Memory B cell (primary cell): ENCODE results near the gene C3.

Experiments
- ATAC-seq: fragments of 150-1000 bp; cut with Tn5 transposase; 2 replicates; pipeline ENCODE4 v1.10.0; 2021; ENCODE audit warnings: low read depth, mild to moderate bottlenecking, moderate library complexity
- DNase-seq, 2 donors: peaks; one replicate each; pipeline ENCODE4 v3.0.0; 2022; ENCODE audit warnings: low spot score in 2 of 2
- H3K27ac Mint-ChIP-seq: one replicate; pipeline ENCODE4 v1.8.0; 2022; ENCODE audit warnings: mild to moderate bottlenecking, moderate library complexity, mixed read lengths
- H3K27me3 Mint-ChIP-seq: one replicate; pipeline ENCODE4 v1.8.0; 2022; ENCODE audit warnings: mixed read lengths
- H3K36me3 Mint-ChIP-seq: one replicate; pipeline ENCODE4 v1.8.0; 2022; ENCODE audit warnings: mild to moderate bottlenecking, mixed read lengths
- H3K4me1 Mint-ChIP-seq: one replicate; pipeline ENCODE4 v1.8.0; 2022; ENCODE audit warnings: mixed read lengths
- H3K4me3 Mint-ChIP-seq: one replicate; pipeline ENCODE4 v1.8.0; 2022; ENCODE audit warnings: mild to moderate bottlenecking, moderate library complexity, mixed read lengths
- H3K9me3 Mint-ChIP-seq: one replicate; pipeline ENCODE4 v1.8.0; 2022; ENCODE audit warnings: mixed read lengths

C3 gene

GRCh38 chr19:6690160-6690885 lies 30.1 kb downstream of the C3 start:
- no peak overlapping the region for H3K27ac Mint-ChIP-seq

GRCh38 chr19:6687114-6687513 lies 33.3 kb downstream of the C3 start:
- Mint-ChIP-seq H3K9me3 (peaks cover 3% of the 10 kb centered on the region), H3K36me3 (peaks cover 4% of the 10 kb centered on the region), H3K27ac (no peak overlapping the region), H3K4me3 (no peak overlapping the region), H3K4me1 (peaks cover 5% of the 10 kb centered on the region), H3K27me3 (peaks cover 6% of the 10 kb centered on the region)
- DNase-seq = no peak
- ATAC-seq = no peak

More at GRCh38 chr19:6690160-6690885, 30.1 kb downstream of the C3 start:
- H3K9me3 Mint-ChIP-seq = peaks cover 3% of the 10 kb centered on the region
- H3K36me3 Mint-ChIP-seq = peaks cover 4% of the 10 kb centered on the region
- no peak overlapping the region for H3K4me3 Mint-ChIP-seq
- ATAC-seq = no peak
- peaks cover 14% of the 10 kb centered on the region for H3K27me3 Mint-ChIP-seq
- DNase-seq = no peak
- peaks cover 11% of the 10 kb centered on the region for H3K4me1 Mint-ChIP-seq

- no peak overlapping the region for H3K4me3 Mint-ChIP-seq
- peaks cover 4% of the 10 kb centered on the region for H3K36me3 Mint-ChIP-seq
- H3K27ac Mint-ChIP-seq = no peak overlapping the region
- ATAC-seq (no peak), DNase-seq (no peak)
- H3K9me3 Mint-ChIP-seq = peaks cover 3% of the 10 kb centered on the region
- peaks cover 6% of the 10 kb centered on the region for H3K27me3 Mint-ChIP-seq
- peaks cover 5% of the 10 kb centered on the region for H3K4me1 Mint-ChIP-seq
These were observed 33.8 kb downstream of the C3 start for GRCh38 chr19:6686628-6686975.

- Mint-ChIP-seq H3K27ac (no peak overlapping the region), H3K27me3 (peaks cover 3% of the 10 kb centered on the region), H3K36me3 (peaks cover 4% of the 10 kb centered on the region), H3K9me3 (peaks cover 3% of the 10 kb centered on the region), H3K4me1 (peaks cover 5% of the 10 kb centered on the region), H3K4me3 (no peak overlapping the region)
- ATAC-seq (no peak), DNase-seq (no peak)
These were observed 34.4 kb downstream of the C3 start for GRCh38 chr19:6685962-6686627.

GRCh38 chr19:6685482-6685881 lies 35.0 kb downstream of the C3 start:
- Mint-ChIP-seq H3K27me3 (peaks cover 3% of the 10 kb centered on the region), H3K4me3 (no peak overlapping the region), H3K9me3 (peaks cover 3% of the 10 kb centered on the region), H3K36me3 (peaks cover 4% of the 10 kb centered on the region), H3K27ac (no peak overlapping the region), H3K4me1 (peaks cover 5% of the 10 kb centered on the region)
- DNase-seq = no peak
- ATAC-seq = no peak

- Mint-ChIP-seq H3K4me1 (peaks cover 5% of the 10 kb centered on the region), H3K27me3 (peaks cover 4% of the 10 kb centered on the region), H3K9me3 (peaks cover 2% of the 10 kb centered on the region), H3K27ac (no peak overlapping the region), H3K4me3 (no peak overlapping the region), H3K36me3 (peaks cover 2% of the 10 kb centered on the region)
- ATAC-seq (no peak), DNase-seq (no peak)
These were observed 36.5 kb downstream of the C3 start for GRCh38 chr19:6683971-6684370.

- H3K4me3 Mint-ChIP-seq = no peak overlapping the region
- no peaks in the 10 kb centered on the region for H3K9me3 Mint-ChIP-seq
- peaks cover 9% of the 10 kb centered on the region for H3K4me1 Mint-ChIP-seq
- ATAC-seq (no peak), DNase-seq (no peak)
- peaks cover 8% of the 10 kb centered on the region for H3K27me3 Mint-ChIP-seq
- H3K27ac Mint-ChIP-seq = no peak overlapping the region
- no peaks in the 10 kb centered on the region for H3K36me3 Mint-ChIP-seq
These were observed 37.8 kb downstream of the C3 start for GRCh38 chr19:6682607-6683128.

GRCh38 chr19:6680141-6680540 lies 40.3 kb downstream of the C3 start:
- Mint-ChIP-seq H3K4me3 (no peak overlapping the region), H3K27me3 (peaks cover 15% of the 10 kb centered on the region), H3K27ac (no peak overlapping the region), H3K36me3 (no peaks in the 10 kb centered on the region), H3K9me3 (no peaks in the 10 kb centered on the region), H3K4me1 (peaks cover 12% of the 10 kb centered on the region)
- ATAC-seq (no peak), DNase-seq (no peak)

GRCh38 chr19:6679139-6679538 lies 41.3 kb downstream of the C3 start:
- no peaks in the 10 kb centered on the region for H3K36me3 Mint-ChIP-seq
- H3K9me3 Mint-ChIP-seq = no peaks in the 10 kb centered on the region
- H3K4me1 Mint-ChIP-seq = peaks cover 19% of the 10 kb centered on the region
- ATAC-seq (no peak), DNase-seq (no peak)
- no peak overlapping the region for H3K4me3 Mint-ChIP-seq
- H3K27ac Mint-ChIP-seq = no peak overlapping the region
- H3K27me3 Mint-ChIP-seq = peaks cover 20% of the 10 kb centered on the region

DNA sequence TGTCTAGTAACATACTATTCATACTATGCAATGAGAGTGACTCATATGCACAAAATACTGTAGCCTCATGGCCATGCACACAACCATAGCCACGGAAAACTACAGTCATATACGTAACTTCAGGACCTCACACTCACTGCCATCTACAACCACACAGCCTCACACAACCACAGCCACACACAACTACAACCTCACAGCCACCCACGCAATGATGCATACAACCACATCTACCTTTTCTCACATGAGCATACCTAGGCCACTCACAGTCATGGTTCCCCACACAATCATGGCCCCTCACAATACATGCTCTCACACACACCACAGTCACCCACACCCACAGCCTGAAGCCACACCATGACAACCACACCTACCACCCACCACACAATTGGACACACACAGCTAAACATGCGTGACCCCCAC lies 41.8 kb downstream of the C3 start:
- no peak overlapping the region for H3K27ac Mint-ChIP-seq
- peaks cover 19% of the 10 kb centered on the region for H3K4me1 Mint-ChIP-seq
- no peak overlapping the region for H3K4me3 Mint-ChIP-seq
- peaks cover 20% of the 10 kb centered on the region for H3K27me3 Mint-ChIP-seq
- H3K36me3 Mint-ChIP-seq = no peaks in the 10 kb centered on the region
- H3K9me3 Mint-ChIP-seq = no peaks in the 10 kb centered on the region
- no peak for ATAC-seq
- no peak for DNase-seq

- ATAC-seq (peak; percentile 32), DNase-seq (peak in 1 of 2 donors; percentile 38)
- no peaks in the 10 kb centered on the region for H3K9me3 Mint-ChIP-seq
- H3K4me3 Mint-ChIP-seq = peak overlapping the region; percentile 11
- H3K36me3 Mint-ChIP-seq = no peaks in the 10 kb centered on the region
- peaks cover 19% of the 10 kb centered on the region for H3K4me1 Mint-ChIP-seq
- H3K27me3 Mint-ChIP-seq = peaks cover 20% of the 10 kb centered on the region
- H3K27ac Mint-ChIP-seq = no peak overlapping the region
These were observed 42.4 kb downstream of the C3 start for GRCh38 chr19:6677883-6678689.

- ATAC-seq (no peak), DNase-seq (no peak)
- Mint-ChIP-seq H3K4me1 (peaks cover 18% of the 10 kb centered on the region), H3K27ac (no peak overlapping the region), H3K4me3 (no peak overlapping the region), H3K36me3 (no peaks in the 10 kb centered on the region), H3K9me3 (no peaks in the 10 kb centered on the region), H3K27me3 (peaks cover 20% of the 10 kb centered on the region)
These were observed 43.0 kb downstream of the C3 start for GRCh38 chr19:6677495-6677882.

DNA sequence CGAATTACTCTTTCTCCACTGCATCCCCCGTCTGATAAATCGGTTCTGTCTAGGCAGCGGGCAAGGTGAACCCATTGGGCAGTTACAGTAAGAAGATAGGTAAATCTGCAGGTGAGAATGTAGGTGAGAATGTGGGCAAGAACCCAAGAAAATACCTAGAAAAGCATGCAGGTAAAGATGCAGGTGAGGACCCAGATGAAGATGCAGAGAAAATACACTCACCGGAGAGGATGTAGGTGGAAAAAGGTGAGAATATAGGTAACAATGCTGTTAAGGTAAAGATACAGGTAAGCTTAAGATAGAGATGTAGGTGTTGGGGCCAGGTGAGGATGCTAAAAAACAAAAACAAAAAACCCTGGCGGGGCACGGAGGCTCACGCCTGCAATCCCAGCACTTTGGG lies 44.2 kb downstream of the C3 start:
- Mint-ChIP-seq H3K27ac (no peak overlapping the region), H3K36me3 (no peaks in the 10 kb centered on the region), H3K9me3 (no peaks in the 10 kb centered on the region), H3K27me3 (peaks cover 23% of the 10 kb centered on the region), H3K4me3 (no peak overlapping the region), H3K4me1 (peaks cover 18% of the 10 kb centered on the region)
- DNase-seq = no peak
- ATAC-seq = no peak

GRCh38 chr19:6674868-6675305 lies 45.6 kb downstream of the C3 start:
- ATAC-seq = peak; percentile 61
- Mint-ChIP-seq H3K4me3 (no peak overlapping the region), H3K9me3 (no peaks in the 10 kb centered on the region), H3K27me3 (peaks cover 27% of the 10 kb centered on the region), H3K4me1 (peaks cover 27% of the 10 kb centered on the region), H3K27ac (no peak overlapping the region), H3K36me3 (no peaks in the 10 kb centered on the region)
- DNase-seq = peak; percentile 23 to 24
